RCC 7860 (cell line): ENCODE results near the gene ELL.

Experiments
- DNase-seq: peaks from one replicate; pipeline ENCODE4 v3.0.0-alpha.2; 2015; ENCODE audit warnings: low spot score
- FAIRE-seq: peaks from 2 replicates; lab custom pipeline; 2012; peaks lifted over from hg19 to GRCh38; lab: Jason Lieb, UNC

The ELL gene

GRCh38 chr19:18450931-18451836, 70.7 kb downstream of the ELL start:
- peak; percentile 40 for DNase-seq
- FAIRE-seq = no peak

- no peak for FAIRE-seq
These were observed 71.6 kb downstream of the ELL start for GRCh38 chr19:18450021-18450930.

GRCh38 chr19:18449552-18449951, 72.3 kb downstream of the ELL start:
- DNase-seq (no peak), FAIRE-seq (no peak)

More at GRCh38 chr19:18450021-18450930, 71.6 kb downstream of the ELL start:
- no peak for DNase-seq

- no peak for DNase-seq
- no peak for FAIRE-seq
These were observed 75.0 kb downstream of the ELL start for GRCh38 chr19:18446811-18447359.

GRCh38 chr19:18446145-18446810, 75.6 kb downstream of the ELL start:
- no peak for FAIRE-seq
- no peak for DNase-seq

- FAIRE-seq (no peak), DNase-seq (no peak)
These were observed 76.5 kb downstream of the ELL start for GRCh38 chr19:18445262-18445948.

GRCh38 chr19:18444513-18444912, 77.4 kb downstream of the ELL start:
- DNase-seq = no peak
- no peak for FAIRE-seq

GRCh38 chr19:18443831-18444230, 78.0 kb downstream of the ELL start:
- no peak for DNase-seq
- FAIRE-seq = no peak

- FAIRE-seq (no peak), DNase-seq (no peak)
These were observed 78.5 kb downstream of the ELL start for GRCh38 chr19:18443406-18443805.

- FAIRE-seq = no peak
These were observed 78.9 kb downstream of the ELL start for GRCh38 chr19:18442941-18443340.

GRCh38 chr19:18441804-18442788, 79.8 kb downstream of the ELL start:
- FAIRE-seq = no peak

More at GRCh38 chr19:18442941-18443340, 78.9 kb downstream of the ELL start:
- DNase-seq = no peak

GRCh38 chr19:18440936-18441803, 80.7 kb downstream of the ELL start:
- DNase-seq (no peak), FAIRE-seq (no peak)

More at GRCh38 chr19:18441804-18442788, 79.8 kb downstream of the ELL start:
- no peak for DNase-seq

- FAIRE-seq (no peak), DNase-seq (no peak)
These were observed 81.4 kb downstream of the ELL start for GRCh38 chr19:18440415-18440877.

GRCh38 chr19:18439910-18440237, 82.0 kb downstream of the ELL start:
- FAIRE-seq (no peak), DNase-seq (no peak)

GRCh38 chr19:18439025-18439909, 82.6 kb downstream of the ELL start:
- DNase-seq (no peak), FAIRE-seq (no peak)

- FAIRE-seq = no peak
- no peak for DNase-seq
These were observed 83.4 kb downstream of the ELL start for GRCh38 chr19:18438331-18439024.
